GM12865 (cell line): ENCODE measurements around the gene CBY1.
"Not testable (repeated sequence)": the region's sequence is repeated elsewhere in the genome, so short reads cannot be mapped to it uniquely, and the experiment has no call there.

Source experiments
- DNase-seq: peaks from one replicate; pipeline ENCODE4 v3.0.0; 2010; ENCODE audit warnings: low read depth
- H3K4me3 ChIP-seq: 2 replicates; pipeline ENCODE4 v1.5.1; 2011; ENCODE audit warnings: mild to moderate bottlenecking, low read depth, low read length, control low read depth
- CTCF ChIP-seq: IDR thresholded peaks from 2 replicates; pipeline ENCODE4 v1.5.1; 2011; ENCODE audit warnings: low read length, control low read depth, low read depth, inconsistent platforms; ENCODE audit not compliant: insufficient read depth; ENCODE audit errors: missing control alignments

The CBY1 gene

GRCh38 chr22:38629108-38629507 lies 27.3 kb upstream of the CBY1 start:
- no peak for DNase-seq
- no peak for TF ChIP-seq CTCF
- no peak overlapping the region for H3K4me3 ChIP-seq

GRCh38 chr22:38631724-38632123 lies 24.7 kb upstream of the CBY1 start:
- TF ChIP-seq CTCF, result no peak
- no peak overlapping the region for H3K4me3 ChIP-seq

GRCh38 chr22:38632528-38632927 lies 23.9 kb upstream of the CBY1 start:
- DNase-seq, result no peak
- H3K4me3 ChIP-seq, result no peak overlapping the region
- TF ChIP-seq CTCF, result no peak

More at GRCh38 chr22:38631724-38632123, 24.7 kb upstream of the CBY1 start:
- no peak for DNase-seq

- TF ChIP-seq CTCF, result no peak
- DNase-seq, result no peak
- H3K4me3 ChIP-seq, result no peak overlapping the region
These were observed 18.2 kb upstream of the CBY1 start for GRCh38 chr22:38638216-38638615.

- TF ChIP-seq CTCF, result no peak
- H3K4me3 ChIP-seq, result no peak overlapping the region
- no peak for DNase-seq
These were observed 17.7 kb upstream of the CBY1 start for GRCh38 chr22:38638728-38639127.

- no peak overlapping the region for H3K4me3 ChIP-seq
- TF ChIP-seq CTCF, result no peak
- no peak for DNase-seq
These were observed 14.9 kb upstream of the CBY1 start for GRCh38 chr22:38641476-38642040.

- not testable (repeated sequence) for DNase-seq, H3K4me3 ChIP-seq
These were observed 12.2 kb upstream of the CBY1 start for GRCh38 chr22:38644245-38644644.
